HEK293 (cell line): ENCODE data around the gene ANXA10.
"Not testable (repeated sequence)": the region's sequence is repeated elsewhere in the genome, so short reads cannot be mapped to it uniquely, and the experiment has no call there.

Experiments
- CTCF ChIA-PET: fragments of 350-600 bp; formaldehyde crosslinking; extraction: SDS; loops from one replicate; lab custom pipeline; 2021; ENCODE audit warnings: antibody characterized with exemption; lab: Yijun Ruan, JAX
- POLR2A ChIA-PET: fragments of 300-600 bp; formaldehyde crosslinking; extraction: SDS; loops from one replicate; lab custom pipeline; 2020; ENCODE audit warnings: antibody characterized with exemption, inconsistent platforms; lab: Yijun Ruan, JAX
- H3K27ac ChIP-seq: fragments of 200-500 bp; sonication (Bioruptor generic); 2 replicates; pipeline ENCODE4 v1.5.1; 2014; ENCODE audit warnings: low read depth, low read length, control low read depth, inconsistent platforms; ENCODE audit errors: extremely low read depth
- H3K36me3 ChIP-seq, 2 experiments: fragments of 200-500 bp in 1 of 2; sonication (Bioruptor generic) in 1 of 2; 1 replicate in 1 of 2; 2 replicates in 1 of 2; pipeline ENCODE4 v1.5.1; 2014 to 2017; ENCODE audit warnings: inconsistent platforms in 2 of 2, low read length in 2 of 2; ENCODE audit not compliant: control insufficient read depth in 2 of 2, insufficient read depth in 1 of 2
- H3K4me1 ChIP-seq: fragments of 200-500 bp; sonication (Bioruptor generic); 2 replicates; pipeline ENCODE4 v1.5.1; 2014; ENCODE audit warnings: mild to moderate bottlenecking, low read length, inconsistent platforms; ENCODE audit not compliant: control insufficient read depth, insufficient read depth
- H3K4me3 ChIP-seq: 2 replicates; pipeline ENCODE4 v1.5.1; 2011; ENCODE audit warnings: low read depth, mild to moderate bottlenecking, control low read depth, low read length, moderate library complexity
- H3K9me3 ChIP-seq: fragments of 200-500 bp; sonication (Bioruptor generic); 2 replicates; pipeline ENCODE4 v1.5.1; 2014; ENCODE audit warnings: low read depth, low read length, inconsistent platforms; ENCODE audit not compliant: control insufficient read depth, insufficient read depth
- GLI4 ChIP-seq: fragments of 450-650 bp; formaldehyde crosslinking; IDR thresholded peaks from 2 replicates; pipeline ENCODE4 v1.5.1; 2016; ENCODE audit warnings: missing biosample characterization, missing genetic modification characterization
- GLIS1 ChIP-seq: fragments of 450-650 bp; formaldehyde crosslinking; IDR thresholded peaks from 2 replicates; pipeline ENCODE4 v1.5.1; 2016; ENCODE audit warnings: missing biosample characterization, missing genetic modification characterization
- KLF16 ChIP-seq: fragments of 450-650 bp; formaldehyde crosslinking; IDR thresholded peaks from 2 replicates; pipeline ENCODE4 v1.5.1; 2017; ENCODE audit warnings: missing biosample characterization, missing genetic modification characterization
- SCRT2 ChIP-seq: fragments of 450-650 bp; formaldehyde crosslinking; IDR thresholded peaks from 2 replicates; pipeline ENCODE4 v1.5.1; 2016; ENCODE audit warnings: missing biosample characterization, missing genetic modification characterization
- SP2 ChIP-seq: fragments of 450-650 bp; formaldehyde crosslinking; IDR thresholded peaks from 2 replicates; pipeline ENCODE4 v1.5.1; 2016; ENCODE audit warnings: missing biosample characterization, missing genetic modification characterization
- TRIM28 ChIP-seq: IDR thresholded peaks from 2 replicates; pipeline ENCODE4 v1.6.1; 2011; ENCODE audit warnings: low read length, control low read depth, borderline replicate concordance
- ZBTB1 ChIP-seq: fragments of 450-650 bp; formaldehyde crosslinking; IDR thresholded peaks from 2 replicates; pipeline ENCODE4 v1.5.1; 2016; ENCODE audit warnings: missing biosample characterization, missing genetic modification characterization
- ZBTB26 ChIP-seq: fragments of 450-650 bp; formaldehyde crosslinking; optimal IDR thresholded peaks from 2 replicates; pipeline ENCODE3; 2016; ENCODE audit warnings: missing biosample characterization, mild to moderate bottlenecking, missing genetic modification characterization
- ZNF155 ChIP-seq: fragments of 450-650 bp; formaldehyde crosslinking; IDR thresholded peaks from 2 replicates; pipeline ENCODE4 v1.5.1; 2016; ENCODE audit warnings: missing biosample characterization, missing genetic modification characterization
- ZNF324 ChIP-seq: fragments of 450-650 bp; formaldehyde crosslinking; IDR thresholded peaks from 2 replicates; pipeline ENCODE4 v1.5.1; 2016; ENCODE audit warnings: missing biosample characterization, missing genetic modification characterization
- ZNF416 ChIP-seq: fragments of 450-650 bp; formaldehyde crosslinking; IDR thresholded peaks from 2 replicates; pipeline ENCODE4 v1.5.1; 2016; ENCODE audit warnings: missing biosample characterization, missing genetic modification characterization
- ZNF513 ChIP-seq: fragments of 450-650 bp; IDR thresholded peaks from 2 replicates; pipeline ENCODE4 v1.5.1; 2018; ENCODE audit warnings: missing biosample characterization, missing genetic modification characterization
- ZNF521 ChIP-seq: fragments of 450-650 bp; formaldehyde crosslinking; IDR thresholded peaks from 2 replicates; pipeline ENCODE4 v1.5.1; 2017; ENCODE audit warnings: missing biosample characterization, mild to moderate bottlenecking, missing genetic modification characterization
- ZNF629 ChIP-seq: fragments of 450-650 bp; formaldehyde crosslinking; IDR thresholded peaks from 2 replicates; pipeline ENCODE4 v1.5.1; 2017; ENCODE audit warnings: missing biosample characterization, missing genetic modification characterization
- ZNF654 ChIP-seq: fragments of 450-650 bp; formaldehyde crosslinking; IDR thresholded peaks from 2 replicates; pipeline ENCODE4 v1.5.1; 2016; ENCODE audit warnings: low read depth, missing biosample characterization, missing genetic modification characterization
- ZNF677 ChIP-seq: fragments of 450-650 bp; IDR thresholded peaks from 2 replicates; pipeline ENCODE4 v1.5.0; 2018; ENCODE audit warnings: missing biosample characterization, mild to moderate bottlenecking, missing genetic modification characterization, moderate library complexity
- ZNF701 ChIP-seq: fragments of 450-650 bp; formaldehyde crosslinking; IDR thresholded peaks from 2 replicates; pipeline ENCODE4 v1.5.1; 2016; ENCODE audit warnings: missing biosample characterization, missing genetic modification characterization
- ZNF747 ChIP-seq: fragments of 450-650 bp; formaldehyde crosslinking; IDR thresholded peaks from 2 replicates; pipeline ENCODE4 v1.5.1; 2016; ENCODE audit warnings: missing biosample characterization, missing genetic modification characterization
- ZNF837 ChIP-seq: fragments of 450-650 bp; formaldehyde crosslinking; IDR thresholded peaks from 2 replicates; pipeline ENCODE4 v1.5.1; 2016; ENCODE audit warnings: missing biosample characterization, missing genetic modification characterization
- ZSCAN16 ChIP-seq: fragments of 450-650 bp; formaldehyde crosslinking; IDR thresholded peaks from 2 replicates; pipeline ENCODE4 v1.5.1; 2016; ENCODE audit warnings: missing biosample characterization, missing genetic modification characterization
- ZSCAN30 ChIP-seq: fragments of 450-650 bp; IDR thresholded peaks from 2 replicates; pipeline ENCODE4 v1.5.1; 2018; ENCODE audit warnings: missing biosample characterization, mild to moderate bottlenecking, missing genetic modification characterization, moderate library complexity
- TF ChIP-seq, protein P1 (sequence below): fragments of 450-650 bp; formaldehyde crosslinking; IDR thresholded peaks from 2 replicates; pipeline ENCODE4 v1.5.1; 2016; ENCODE audit warnings: missing biosample characterization, missing genetic modification characterization
- TF ChIP-seq, protein P2 (sequence below): fragments of 450-650 bp; formaldehyde crosslinking; IDR thresholded peaks from 2 replicates; pipeline ENCODE4 v1.5.1; 2016; ENCODE audit warnings: missing biosample characterization, missing genetic modification characterization

ANXA10 gene

DNA sequence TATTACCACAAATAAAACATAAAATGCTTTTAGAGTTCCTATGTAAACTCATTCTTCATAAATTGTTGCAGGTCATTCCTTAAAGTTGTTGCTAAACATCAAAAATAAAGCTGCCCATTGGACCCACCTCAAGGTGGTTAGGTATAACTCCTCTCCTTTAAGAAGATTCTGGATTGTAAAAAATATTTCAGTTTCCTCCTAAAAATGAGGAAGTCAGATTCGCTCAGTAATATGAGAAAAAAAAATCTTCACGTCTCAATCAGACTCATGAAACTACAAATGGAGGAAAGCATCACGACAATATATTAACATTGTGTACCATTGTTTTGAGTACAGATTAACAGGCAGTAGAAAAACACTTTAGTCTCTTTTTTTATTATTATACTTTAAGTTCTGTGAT is 120.3 kb downstream of the ANXA10 start:
- H3K4me3 ChIP-seq, result no peak overlapping the region
- no peak overlapping the region for H3K27ac ChIP-seq
- CTCF ChIA-PET, result no interaction called here
- no peaks in the 10 kb centered on the region for H3K9me3 ChIP-seq
- TF ChIP-seq KLF16 (tag by site-specific recombination), result no peak
- TF ChIP-seq ZBTB26, result no peak
- TF ChIP-seq ZSCAN16 (tag by site-specific recombination), result no peak
- no peak for TF ChIP-seq ZSCAN30
- H3K36me3 ChIP-seq, result no peaks in the 10 kb centered on the region
- POLR2A ChIA-PET, result no interaction called here
- no peaks in the 10 kb centered on the region for H3K4me1 ChIP-seq

DNA sequence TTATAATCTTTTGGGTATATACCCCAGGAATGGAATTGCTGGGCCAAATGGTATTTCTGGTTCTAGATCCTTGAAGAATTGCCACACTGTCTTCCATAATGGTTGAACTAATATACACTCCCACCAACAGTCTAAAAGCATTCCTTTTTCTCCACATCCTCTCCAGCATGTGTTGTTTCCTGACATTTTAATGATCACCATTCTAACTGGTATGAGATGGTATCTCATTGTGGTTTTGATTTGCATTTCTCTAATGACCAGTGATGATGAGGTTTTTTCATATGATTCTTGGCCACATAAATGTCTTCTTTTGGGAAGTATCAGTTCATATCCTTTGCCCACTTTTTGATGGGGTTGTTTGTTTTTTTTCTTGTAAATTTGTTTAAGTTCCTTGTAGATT is 121.2 kb downstream of the ANXA10 start:
- H3K9me3 ChIP-seq, H3K4me3 ChIP-seq, CTCF ChIA-PET, H3K27ac ChIP-seq, POLR2A ChIA-PET, H3K36me3 ChIP-seq, H3K4me1 ChIP-seq: not testable (repeated sequence)

- ChIA-PET CTCF (no interaction called here), POLR2A (no interaction called here)
- H3K4me3 ChIP-seq, result no peak overlapping the region
- H3K27ac ChIP-seq, result no peak overlapping the region
- no peaks in the 10 kb centered on the region for H3K36me3 ChIP-seq
- H3K4me1 ChIP-seq, result peaks cover 6% of the 10 kb centered on the region; the same call in 1 of the 2 replicates
- no peaks in the 10 kb centered on the region for H3K9me3 ChIP-seq
- TF ChIP-seq ZNF677 (tag by site-specific recombination) (no peak), ZNF416 (tag by site-specific recombination) (no peak), GLIS1 (tag by site-specific recombination) (no peak), GLI4 (tag by site-specific recombination) (no peak), ZBTB1 (tag by site-specific recombination) (no peak), ZNF629 (tag by site-specific recombination) (no peak), SP2 (tag by site-specific recombination) (no peak), ZNF701 (tag by site-specific recombination) (no peak), ZNF521 (tag by site-specific recombination) (no peak), SCRT2 (tag by site-specific recombination) (no peak), ZNF513 (tag by site-specific recombination) (no peak), ZNF324 (no peak), ZNF155 (tag by site-specific recombination) (no peak), ZNF837 (tag by site-specific recombination) (no peak), ZNF747 (tag by site-specific recombination) (no peak), TRIM28 (no peak), ZNF654 (tag by site-specific recombination) (no peak)
- TF ChIP-seq, protein P1, sequence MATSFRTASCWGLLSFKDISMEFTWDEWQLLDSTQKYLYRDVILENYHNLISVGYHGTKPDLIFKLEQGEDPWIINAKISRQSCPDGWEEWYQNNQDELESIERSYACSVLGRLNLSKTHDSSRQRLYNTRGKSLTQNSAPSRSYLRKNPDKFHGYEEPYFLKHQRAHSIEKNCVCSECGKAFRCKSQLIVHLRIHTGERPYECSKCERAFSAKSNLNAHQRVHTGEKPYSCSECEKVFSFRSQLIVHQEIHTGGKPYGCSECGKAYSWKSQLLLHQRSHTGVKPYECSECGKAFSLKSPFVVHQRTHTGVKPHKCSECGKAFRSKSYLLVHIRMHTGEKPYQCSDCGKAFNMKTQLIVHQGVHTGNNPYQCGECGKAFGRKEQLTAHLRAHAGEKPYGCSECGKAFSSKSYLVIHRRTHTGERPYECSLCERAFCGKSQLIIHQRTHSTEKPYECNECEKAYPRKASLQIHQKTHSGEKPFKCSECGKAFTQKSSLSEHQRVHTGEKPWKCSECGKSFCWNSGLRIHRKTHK, result no peak
- TF ChIP-seq, protein P2, sequence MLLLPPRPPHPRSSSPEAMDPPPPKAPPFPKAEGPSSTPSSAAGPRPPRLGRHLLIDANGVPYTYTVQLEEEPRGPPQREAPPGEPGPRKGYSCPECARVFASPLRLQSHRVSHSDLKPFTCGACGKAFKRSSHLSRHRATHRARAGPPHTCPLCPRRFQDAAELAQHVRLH, result no peak
- TF ChIP-seq, all 188 proteins: peak for 0
Measured at GRCh38 chr4:168218645-168219044, 126.3 kb downstream of the ANXA10 start.
